Measurements from ENCODE around the gene HOXD8. TPM values are rescaled to one million over a fixed set of nuclear protein-coding genes. Genes with fewer than 3 reads are reported as not detected.

HOXD8 gene
- total and polyA plus RNA-seq, 2 of the 8 experiments (the other 6 are each of a cell fraction or from before 2014, with no cell fraction given): not detected

DNA sequence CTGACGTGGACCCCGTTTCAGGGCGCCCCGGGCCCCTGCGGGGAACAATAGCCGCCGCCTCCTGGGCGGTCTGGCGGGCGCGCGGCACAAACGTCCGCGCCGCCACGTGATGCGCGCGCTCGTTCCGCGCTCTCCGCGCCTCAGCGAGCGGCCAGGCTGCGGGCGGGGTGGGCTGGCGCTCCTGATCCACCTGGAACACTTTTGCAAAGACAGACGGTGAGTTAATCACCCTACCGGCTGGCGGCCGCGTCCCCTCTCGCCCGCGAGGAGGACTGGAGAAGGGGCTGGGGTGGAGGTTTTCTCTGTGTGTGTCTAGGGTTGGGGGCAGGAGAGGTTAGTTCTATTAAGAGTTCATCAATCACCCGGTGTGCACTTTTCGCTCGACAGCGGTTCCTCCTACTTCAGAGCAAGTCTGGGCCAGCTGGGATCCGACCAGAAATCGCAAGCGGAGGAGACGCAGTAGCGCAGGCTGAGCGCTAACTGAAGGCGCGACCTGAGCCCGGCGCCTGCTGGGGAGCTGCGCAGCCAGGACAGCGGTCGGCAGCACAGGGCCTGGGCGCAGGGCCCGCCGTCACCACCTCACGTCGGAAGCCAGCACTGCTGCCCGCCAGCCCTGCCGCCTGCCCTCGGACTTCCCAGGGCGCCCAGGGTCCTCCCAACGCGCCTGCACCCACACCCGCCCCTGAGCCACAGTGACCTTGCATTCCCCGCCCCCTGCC lies 48.7 kb downstream of the HOXD8 start (continued):
- TF ChIP-seq, protein P1, sequence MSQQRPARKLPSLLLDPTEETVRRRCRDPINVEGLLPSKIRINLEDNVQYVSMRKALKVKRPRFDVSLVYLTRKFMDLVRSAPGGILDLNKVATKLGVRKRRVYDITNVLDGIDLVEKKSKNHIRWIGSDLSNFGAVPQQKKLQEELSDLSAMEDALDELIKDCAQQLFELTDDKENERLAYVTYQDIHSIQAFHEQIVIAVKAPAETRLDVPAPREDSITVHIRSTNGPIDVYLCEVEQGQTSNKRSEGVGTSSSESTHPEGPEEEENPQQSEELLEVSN (IDR thresholded peaks at IDR 0.05): peak; percentile 75
- TF ChIP-seq SIX5 (IDR thresholded peaks at IDR 0.05; ENCODE audit: low read depth, low read length) (no peak), PHF8 (conservative IDR thresholded peaks at IDR 0.05; ENCODE audit: low read depth, low read length) (no peak), HDAC2 (IDR thresholded peaks at IDR 0.05; ENCODE audit: borderline replicate concordance in 1 of 2, low read depth in 2 of 2, low read length in 2 of 2) (no peak), RFX5 (IDR thresholded peaks at IDR 0.05; ENCODE audit: borderline replicate concordance, low read depth, low read length) (no peak), BRCA1 (IDR thresholded peaks at IDR 0.05; ENCODE audit: low read depth, low read length) (no peak), YY1 (IDR thresholded peaks at IDR 0.05; ENCODE audit: low read depth, low read length) (no peak), EP300 (IDR thresholded peaks at IDR 0.05; ENCODE audit: borderline replicate concordance in 1 of 2, low read depth in 2 of 2, low read length in 2 of 2) (no peak), NRF1 (IDR thresholded peaks at IDR 0.05; ENCODE audit: low read depth, low read length) (no peak), CREB1 (IDR thresholded peaks at IDR 0.05) (peak; percentile 31; the same call in 1 of the 2 replicates), SIRT6 (IDR thresholded peaks at IDR 0.05; ENCODE audit: low read length) (no peak), EZH2 (IDR thresholded peaks at IDR 0.05; ENCODE audit: low read depth, low read length, severe bottlenecking) (peak; percentile 92), EGR1 (IDR thresholded peaks at IDR 0.05; ENCODE audit: borderline replicate concordance, low read depth, low read length) (no peak), TAF1 (IDR thresholded peaks at IDR 0.05; ENCODE audit: low read depth, low read length) (no peak)
- TF ChIP-seq, protein P2, sequence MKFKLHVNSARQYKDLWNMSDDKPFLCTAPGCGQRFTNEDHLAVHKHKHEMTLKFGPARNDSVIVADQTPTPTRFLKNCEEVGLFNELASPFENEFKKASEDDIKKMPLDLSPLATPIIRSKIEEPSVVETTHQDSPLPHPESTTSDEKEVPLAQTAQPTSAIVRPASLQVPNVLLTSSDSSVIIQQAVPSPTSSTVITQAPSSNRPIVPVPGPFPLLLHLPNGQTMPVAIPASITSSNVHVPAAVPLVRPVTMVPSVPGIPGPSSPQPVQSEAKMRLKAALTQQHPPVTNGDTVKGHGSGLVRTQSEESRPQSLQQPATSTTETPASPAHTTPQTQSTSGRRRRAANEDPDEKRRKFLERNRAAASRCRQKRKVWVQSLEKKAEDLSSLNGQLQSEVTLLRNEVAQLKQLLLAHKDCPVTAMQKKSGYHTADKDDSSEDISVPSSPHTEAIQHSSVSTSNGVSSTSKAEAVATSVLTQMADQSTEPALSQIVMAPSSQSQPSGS (IDR thresholded peaks at IDR 0.05; ENCODE audit: low read length): no peak
